ENCODE data around the gene TCEA2. TPM values are rescaled to one million over a fixed set of nuclear protein-coding genes. Genes with fewer than 3 reads are reported as not detected.

TCEA2 gene
- total RNA-seq, 2 donors from 2014 or later: 45.0 to 69.5 TPM

DNA sequence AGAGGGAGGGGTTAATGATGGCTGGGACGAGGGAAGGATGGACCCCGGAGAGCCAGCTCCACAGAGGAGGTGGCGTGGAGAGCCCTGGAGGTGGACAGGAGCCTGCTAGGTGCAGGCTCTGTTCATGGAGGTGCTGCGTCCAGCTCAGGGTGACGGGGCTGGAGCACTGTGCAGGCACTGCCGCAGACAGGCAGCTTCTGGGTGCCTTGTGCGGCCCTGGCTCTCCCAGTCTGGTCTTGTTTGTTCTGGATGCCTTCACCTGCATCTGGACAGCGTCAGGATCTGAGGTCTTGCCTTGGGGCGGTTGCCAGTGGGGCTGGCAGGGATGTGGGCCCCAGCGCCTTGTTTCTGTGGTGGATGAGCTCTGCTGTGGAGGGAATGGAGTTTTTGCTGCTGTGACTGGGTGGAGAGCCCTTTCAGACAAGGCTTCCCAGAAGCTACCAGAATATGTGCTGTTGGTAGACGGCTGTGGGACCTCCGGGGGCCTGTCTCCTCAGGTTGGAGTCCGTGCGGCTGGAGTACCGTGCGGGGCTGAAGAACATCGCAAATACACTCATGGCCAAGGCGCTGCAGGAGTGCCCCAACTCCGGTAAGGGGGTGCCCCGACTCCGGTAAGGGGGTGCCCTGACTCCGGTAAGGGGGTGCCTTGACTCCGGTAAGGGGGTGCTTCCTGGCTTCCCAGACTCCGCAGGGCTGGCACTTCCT, 34.9 kb upstream of the TCEA2 start:
- intact Hi-C loops (cut with DNase I): no loop called here
- TF ChIP-seq POLR2AphosphoS5 (IDR thresholded peaks at IDR 0.05) (no peak), POLR2A (IDR thresholded peaks at IDR 0.05) (no peak)
- TF ChIP-seq, protein P1, sequence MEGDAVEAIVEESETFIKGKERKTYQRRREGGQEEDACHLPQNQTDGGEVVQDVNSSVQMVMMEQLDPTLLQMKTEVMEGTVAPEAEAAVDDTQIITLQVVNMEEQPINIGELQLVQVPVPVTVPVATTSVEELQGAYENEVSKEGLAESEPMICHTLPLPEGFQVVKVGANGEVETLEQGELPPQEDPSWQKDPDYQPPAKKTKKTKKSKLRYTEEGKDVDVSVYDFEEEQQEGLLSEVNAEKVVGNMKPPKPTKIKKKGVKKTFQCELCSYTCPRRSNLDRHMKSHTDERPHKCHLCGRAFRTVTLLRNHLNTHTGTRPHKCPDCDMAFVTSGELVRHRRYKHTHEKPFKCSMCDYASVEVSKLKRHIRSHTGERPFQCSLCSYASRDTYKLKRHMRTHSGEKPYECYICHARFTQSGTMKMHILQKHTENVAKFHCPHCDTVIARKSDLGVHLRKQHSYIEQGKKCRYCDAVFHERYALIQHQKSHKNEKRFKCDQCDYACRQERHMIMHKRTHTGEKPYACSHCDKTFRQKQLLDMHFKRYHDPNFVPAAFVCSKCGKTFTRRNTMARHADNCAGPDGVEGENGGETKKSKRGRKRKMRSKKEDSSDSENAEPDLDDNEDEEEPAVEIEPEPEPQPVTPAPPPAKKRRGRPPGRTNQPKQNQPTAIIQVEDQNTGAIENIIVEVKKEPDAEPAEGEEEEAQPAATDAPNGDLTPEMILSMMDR (IDR thresholded peaks at IDR 0.05): no peak
- no peak for DNase-seq (ENCODE audit: low spot score)
- no peak overlapping the region for H3K27ac ChIP-seq
- no peak overlapping the region for H3K4me3 ChIP-seq
- no peaks in the 10 kb centered on the region for H3K9me3 ChIP-seq
- no peaks in the 10 kb centered on the region for H3K27me3 ChIP-seq (replicated peaks; ENCODE audit: insufficient read depth)
- H3K36me3 ChIP-seq: peaks cover 11 to 58% of the 10 kb centered on the region in 2 donors
- no peaks in the 10 kb centered on the region for H3K4me1 ChIP-seq (replicated peaks)
- WGBS: 86% methylated on average over 24 of the region's 24 CpGs

DNA sequence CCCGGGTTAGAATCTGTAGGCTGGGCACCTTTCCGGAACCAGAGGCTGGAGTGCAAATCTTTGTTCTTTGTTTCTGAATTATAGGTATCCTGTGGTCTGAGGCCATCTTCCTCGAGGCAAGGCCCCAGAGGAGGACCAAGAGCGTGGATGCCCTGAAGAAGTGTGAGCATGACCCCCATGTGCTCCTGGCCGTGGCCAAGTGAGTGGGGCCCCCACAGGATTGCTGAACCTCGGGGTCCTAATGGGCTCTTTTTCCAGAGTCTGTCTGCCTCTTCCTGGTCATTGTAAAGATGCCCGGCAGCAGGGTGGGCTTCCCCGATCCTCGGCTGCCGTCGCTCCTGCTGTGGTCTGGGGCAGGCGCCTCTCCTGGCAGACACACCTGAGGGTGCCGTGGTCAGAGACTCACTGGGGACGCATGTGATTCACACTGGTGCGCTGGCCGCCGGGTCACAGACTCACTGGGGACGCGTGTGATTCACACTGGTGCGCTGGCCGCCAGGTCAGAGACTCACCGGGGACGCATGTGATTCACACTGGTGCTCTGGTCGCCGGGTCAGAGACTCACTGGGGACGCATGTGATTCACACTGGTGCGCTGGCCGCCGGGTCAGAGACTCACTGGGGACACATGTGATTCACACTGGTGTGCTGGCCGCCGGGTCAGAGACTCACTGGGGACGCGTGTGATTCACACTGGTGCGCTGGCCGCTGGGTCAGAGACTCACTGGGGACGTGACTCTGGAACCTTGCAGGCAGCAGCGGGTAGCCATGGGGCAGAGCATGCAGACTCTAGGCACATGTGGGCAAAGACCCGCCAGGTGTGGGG, 33.5 kb upstream of the TCEA2 start:
- WGBS: 95% methylated on average over 38 of the region's 38 CpGs

DNA sequence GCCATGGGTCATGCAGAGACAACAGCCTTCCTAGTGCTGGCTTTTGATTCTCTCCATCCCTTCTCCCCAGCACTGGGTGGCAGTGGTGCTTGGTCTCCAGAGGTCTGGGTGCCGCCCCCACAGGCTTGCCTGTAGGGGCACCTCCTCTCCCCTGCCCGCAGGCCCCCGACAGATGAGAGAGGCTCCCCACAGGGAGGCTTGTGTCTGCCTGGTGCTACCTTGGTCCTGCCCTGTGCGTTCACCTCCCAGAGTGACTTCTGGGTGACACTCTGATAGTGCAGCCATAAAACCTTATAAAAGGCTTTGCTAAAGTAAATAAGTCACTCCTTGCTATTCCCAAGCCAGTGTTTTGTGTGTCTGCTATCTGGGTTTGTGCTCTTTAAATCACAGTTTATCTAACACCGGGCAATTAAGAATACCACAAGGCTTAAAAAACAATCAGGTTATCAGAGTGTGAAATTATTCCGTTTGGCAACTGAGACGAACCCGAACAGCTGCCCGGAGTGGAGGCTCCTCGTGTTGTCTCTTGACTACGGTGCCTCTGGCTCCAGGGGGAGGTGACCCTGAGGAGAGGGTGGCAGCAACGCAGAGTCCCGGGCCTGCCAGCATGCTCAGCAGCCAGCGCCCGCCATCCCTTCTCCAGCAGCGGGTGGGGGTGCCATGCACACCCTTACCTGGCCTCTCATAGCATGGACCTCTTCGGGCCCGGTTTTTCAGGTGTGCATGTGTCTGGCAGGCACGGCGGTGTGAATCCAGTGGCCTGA, 32.4 kb upstream of the TCEA2 start:
- Histone ChIP-seq H3K4me3 (no peak overlapping the region), H3K4me1 (replicated peaks) (no peaks in the 10 kb centered on the region), H3K27me3 (replicated peaks; ENCODE audit: insufficient read depth) (no peaks in the 10 kb centered on the region), H3K27ac (no peak overlapping the region), H3K36me3 (peaks cover 11 to 36% of the 10 kb centered on the region in 2 donors), H3K9me3 (no peaks in the 10 kb centered on the region)
- no peak for DNase-seq (ENCODE audit: low spot score)
- WGBS: 67% methylated on average over 20 of the region's 20 CpGs
- TF ChIP-seq, protein P1 (IDR thresholded peaks at IDR 0.05): no peak
- no peak for TF ChIP-seq POLR2A (IDR thresholded peaks at IDR 0.05)
- TF ChIP-seq POLR2AphosphoS5 (IDR thresholded peaks at IDR 0.05): no peak
- intact Hi-C loops (cut with DNase I): no loop called here

More for the DNA sequence above, 33.5 kb upstream of the TCEA2 start:
- Histone ChIP-seq H3K4me3 (no peak overlapping the region), H3K27me3 (replicated peaks; ENCODE audit: insufficient read depth) (no peaks in the 10 kb centered on the region), H3K36me3 (peaks cover 11 to 47% of the 10 kb centered on the region in 2 donors), H3K27ac (no peak overlapping the region), H3K9me3 (no peaks in the 10 kb centered on the region), H3K4me1 (replicated peaks) (no peaks in the 10 kb centered on the region)
- intact Hi-C loops (cut with DNase I): no loop called here
- no peak for TF ChIP-seq POLR2A (IDR thresholded peaks at IDR 0.05)
- TF ChIP-seq, protein P1 (IDR thresholded peaks at IDR 0.05): no peak
- TF ChIP-seq POLR2AphosphoS5 (IDR thresholded peaks at IDR 0.05): no peak
- no peak for DNase-seq (ENCODE audit: low spot score)

DNA sequence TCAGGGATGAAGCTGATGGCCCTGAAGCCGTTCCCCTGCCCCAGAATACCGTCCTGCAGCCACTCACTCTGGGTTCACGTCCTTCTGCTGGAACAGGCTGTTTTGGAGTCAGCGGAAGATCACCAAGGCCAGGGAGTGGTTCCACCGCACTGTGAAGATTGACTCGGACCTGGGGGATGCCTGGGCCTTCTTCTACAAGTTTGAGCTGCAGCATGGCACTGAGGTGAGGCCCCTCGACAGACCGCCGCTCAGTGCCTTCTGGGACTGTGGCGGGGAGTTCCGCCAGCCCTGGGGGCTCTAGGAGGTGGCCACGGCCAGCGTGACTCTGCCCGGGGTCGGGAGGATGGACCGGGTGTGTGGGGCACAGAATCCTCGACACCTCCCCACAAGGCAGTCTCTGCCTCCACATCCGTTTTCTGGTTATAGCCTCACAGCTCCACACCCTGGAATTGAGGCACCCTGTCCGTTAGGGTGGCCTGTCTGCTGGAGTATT, 31.1 kb upstream of the TCEA2 start:
- Histone ChIP-seq H3K27ac (no peak overlapping the region), H3K9me3 (no peaks in the 10 kb centered on the region), H3K4me1 (replicated peaks) (no peaks in the 10 kb centered on the region), H3K4me3 (no peak overlapping the region), H3K27me3 (replicated peaks; ENCODE audit: insufficient read depth) (no peaks in the 10 kb centered on the region), H3K36me3 (peaks cover 11 to 24% of the 10 kb centered on the region in 2 donors)
- 88% methylated on average over 18 of the region's 19 CpGs for WGBS
- DNase-seq (ENCODE audit: low spot score): no peak
- intact Hi-C loops (cut with DNase I): no loop called here
- no peak for TF ChIP-seq POLR2AphosphoS5 (IDR thresholded peaks at IDR 0.05)
- TF ChIP-seq POLR2A (IDR thresholded peaks at IDR 0.05): no peak
- TF ChIP-seq, protein P1 (IDR thresholded peaks at IDR 0.05): no peak

Data from prostate gland (tissue), 2 donors.